Kidney epithelial cell (primary cell): ENCODE measurements around the gene CRYBG1. TPM values are rescaled to one million over a fixed set of nuclear protein-coding genes. Genes with fewer than 3 reads are reported as not detected.

ENCODE experiments used
- DNase-seq: peaks from one replicate; pipeline ENCODE4 v3.0.0-alpha.2; 2010; ENCODE audit warnings: low read depth
- H3K27me3 ChIP-seq: 2 replicates; pipeline ENCODE4 v1.6.0; 2011; ENCODE audit warnings: low read length; ENCODE audit not compliant: control insufficient read depth, insufficient read depth
- H3K36me3 ChIP-seq: 2 replicates; pipeline ENCODE4 v1.5.1; 2011; ENCODE audit warnings: low read length; ENCODE audit not compliant: control insufficient read depth, insufficient read depth
- H3K4me3 ChIP-seq: 2 replicates; pipeline ENCODE4 v1.5.1; 2011; ENCODE audit warnings: low read depth, mild to moderate bottlenecking, control low read depth, low read length
- total RNA-seq: library from RNA; depleted of rRNA; stranded (reverse); fragments of >200 nt; gene quantifications from 2 replicates; pipeline ENCODE4 v1.2.3, GENCODE V29; 2015
- TF ChIP-seq, protein P1 (sequence below): IDR thresholded peaks from 2 replicates; pipeline ENCODE4 v1.5.1; 2011; ENCODE audit warnings: mild to moderate bottlenecking, moderate library complexity, low read length, control low read depth, inconsistent platforms; ENCODE audit not compliant: insufficient read depth, poor library complexity, severe bottlenecking

CRYBG1 gene
- total RNA-seq, 1 donor from 2014 or later = 4.4 TPM

DNA sequence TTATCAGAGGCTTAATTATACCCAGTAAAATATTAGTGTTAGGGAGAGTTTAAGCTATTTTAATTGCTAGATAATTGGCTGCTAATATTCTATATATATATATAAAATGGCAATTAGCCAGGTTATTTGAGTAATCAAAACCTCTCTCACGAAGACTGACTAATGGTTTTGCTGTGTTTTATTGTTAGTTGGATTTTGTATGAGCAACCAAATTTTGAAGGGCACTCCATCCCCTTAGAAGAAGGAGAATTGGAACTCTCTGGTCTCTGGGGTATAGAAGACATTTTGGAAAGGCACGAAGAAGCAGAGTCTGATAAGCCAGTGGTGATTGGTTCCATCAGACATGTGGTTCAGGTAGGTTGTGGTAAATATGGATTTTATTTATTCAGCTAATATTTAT is 166.6 kb downstream of the CRYBG1 start:
- no peak overlapping the region for H3K4me3 ChIP-seq
- DNase-seq = no peak
- H3K27me3 ChIP-seq = no peaks in the 10 kb centered on the region
- TF ChIP-seq, protein P1, sequence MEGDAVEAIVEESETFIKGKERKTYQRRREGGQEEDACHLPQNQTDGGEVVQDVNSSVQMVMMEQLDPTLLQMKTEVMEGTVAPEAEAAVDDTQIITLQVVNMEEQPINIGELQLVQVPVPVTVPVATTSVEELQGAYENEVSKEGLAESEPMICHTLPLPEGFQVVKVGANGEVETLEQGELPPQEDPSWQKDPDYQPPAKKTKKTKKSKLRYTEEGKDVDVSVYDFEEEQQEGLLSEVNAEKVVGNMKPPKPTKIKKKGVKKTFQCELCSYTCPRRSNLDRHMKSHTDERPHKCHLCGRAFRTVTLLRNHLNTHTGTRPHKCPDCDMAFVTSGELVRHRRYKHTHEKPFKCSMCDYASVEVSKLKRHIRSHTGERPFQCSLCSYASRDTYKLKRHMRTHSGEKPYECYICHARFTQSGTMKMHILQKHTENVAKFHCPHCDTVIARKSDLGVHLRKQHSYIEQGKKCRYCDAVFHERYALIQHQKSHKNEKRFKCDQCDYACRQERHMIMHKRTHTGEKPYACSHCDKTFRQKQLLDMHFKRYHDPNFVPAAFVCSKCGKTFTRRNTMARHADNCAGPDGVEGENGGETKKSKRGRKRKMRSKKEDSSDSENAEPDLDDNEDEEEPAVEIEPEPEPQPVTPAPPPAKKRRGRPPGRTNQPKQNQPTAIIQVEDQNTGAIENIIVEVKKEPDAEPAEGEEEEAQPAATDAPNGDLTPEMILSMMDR = no peak
- H3K36me3 ChIP-seq = no peaks in the 10 kb centered on the region

DNA sequence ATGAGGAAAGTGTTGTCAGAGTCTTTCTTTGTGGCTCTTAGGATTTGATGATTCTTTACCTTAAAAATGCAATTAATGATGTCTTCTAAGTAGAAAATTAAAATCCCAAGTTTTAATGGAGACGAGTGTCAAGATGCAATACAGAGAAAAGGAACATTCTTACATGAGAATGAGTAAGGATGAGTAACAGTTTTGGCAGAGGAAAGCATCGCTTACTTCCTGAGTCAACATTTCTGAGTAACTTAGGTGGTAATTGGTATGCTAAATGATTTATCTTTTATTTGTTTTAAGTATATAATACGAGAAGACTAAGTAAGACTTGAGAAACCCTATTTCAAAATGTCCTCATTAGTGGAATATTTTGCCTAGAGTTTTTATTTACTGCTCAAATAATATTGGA is 167.5 kb downstream of the CRYBG1 start:
- Histone ChIP-seq H3K4me3 (no peak overlapping the region), H3K36me3 (no peaks in the 10 kb centered on the region), H3K27me3 (no peaks in the 10 kb centered on the region)
- peak; percentile 89 for DNase-seq
- TF ChIP-seq, protein P1 = no peak

GRCh38 chr6:106528521-106528920 is 168.0 kb downstream of the CRYBG1 start:
- Histone ChIP-seq H3K27me3 (no peaks in the 10 kb centered on the region), H3K4me3 (no peak overlapping the region), H3K36me3 (no peaks in the 10 kb centered on the region)
- TF ChIP-seq, protein P1 = no peak
- DNase-seq = no peak

GRCh38 chr6:106529438-106529837 is 168.9 kb downstream of the CRYBG1 start:
- DNase-seq = no peak
- TF ChIP-seq, protein P1 = no peak
- H3K36me3 ChIP-seq = no peaks in the 10 kb centered on the region
- H3K4me3 ChIP-seq = no peak overlapping the region
- H3K27me3 ChIP-seq = no peaks in the 10 kb centered on the region

DNA sequence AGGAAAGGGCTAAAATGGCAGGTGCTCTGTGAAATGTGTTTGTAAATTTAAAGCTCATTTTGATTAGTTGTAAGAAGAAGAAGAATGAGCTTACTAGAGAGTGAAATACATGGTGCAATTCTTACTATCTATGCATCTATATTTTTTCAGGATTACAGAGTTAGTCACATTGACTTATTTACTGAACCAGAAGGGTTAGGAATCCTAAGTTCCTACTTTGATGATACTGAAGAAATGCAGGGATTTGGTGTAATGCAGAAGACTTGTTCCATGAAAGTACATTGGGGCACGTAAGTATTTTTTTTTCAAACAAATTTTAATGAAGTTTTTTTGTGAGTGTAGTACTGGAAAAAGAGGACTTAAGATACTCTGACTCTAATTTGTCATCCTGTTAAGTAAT is 169.5 kb downstream of the CRYBG1 start:
- H3K27me3 ChIP-seq = no peaks in the 10 kb centered on the region
- no peaks in the 10 kb centered on the region for H3K36me3 ChIP-seq
- TF ChIP-seq, protein P1 = no peak
- no peak for DNase-seq
- no peak overlapping the region for H3K4me3 ChIP-seq

DNA sequence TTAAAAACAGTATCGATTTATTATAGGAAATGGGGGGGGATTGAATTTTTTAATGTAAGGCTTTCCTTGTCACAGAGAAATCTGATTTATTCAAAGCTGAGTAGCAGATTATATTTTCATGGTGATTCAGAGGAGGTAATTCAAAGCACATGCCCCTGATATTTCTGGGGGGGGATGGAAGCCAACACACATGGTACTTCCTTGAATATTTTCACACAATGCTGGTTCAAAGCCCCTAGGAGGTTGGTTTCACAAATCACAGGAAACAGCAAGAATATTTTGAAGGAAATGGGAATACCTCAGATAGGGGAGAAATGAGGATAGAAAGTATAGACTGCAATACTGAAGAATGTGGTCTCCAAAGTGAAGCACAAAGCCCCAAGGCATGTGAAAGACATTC is 170.0 kb downstream of the CRYBG1 start:
- DNase-seq = no peak
- H3K36me3 ChIP-seq = no peaks in the 10 kb centered on the region
- TF ChIP-seq, protein P1 = no peak

More for the DNA sequence above, 170.0 kb downstream of the CRYBG1 start:
- Histone ChIP-seq H3K4me3 (no peak overlapping the region), H3K27me3 (no peaks in the 10 kb centered on the region)
